Smooth muscle cell (in vitro differentiated cells): ENCODE data around the gene TMEM259. TPM values are rescaled to one million over a fixed set of nuclear protein-coding genes. Genes with fewer than 3 reads are reported as not detected.
A peak's percentile ranks its signal among the peaks of the same experiment; 100 is the strongest.

Experiments
- DNase-seq: peaks from one replicate; lab custom pipeline; 2025; ENCODE audit not compliant: unreplicated experiment; lab: John Stamatoyannopoulos, UW
- H2AFZ ChIP-seq: fragments of 200-600 bp; sonication (generic); 2 replicates; pipeline ENCODE4 v1.6.0; 2016; ENCODE audit warnings: antibody characterized with exemption, low read depth, mild to moderate bottlenecking
- H3F3A ChIP-seq: fragments of 200-600 bp; sonication (generic); 2 replicates; pipeline ENCODE4 v1.6.0; 2017; ENCODE audit warnings: antibody characterized with exemption, low read depth
- H3K27ac ChIP-seq: fragments of 200-600 bp; sonication (generic); 2 replicates; pipeline ENCODE4 v1.5.1; 2016; ENCODE audit warnings: low read depth, mild to moderate bottlenecking
- H3K27me3 ChIP-seq: fragments of 200-600 bp; sonication (generic); 2 replicates; pipeline ENCODE4 v1.6.1; 2016; ENCODE audit warnings: low read depth, mild to moderate bottlenecking
- H3K36me3 ChIP-seq: fragments of 200-600 bp; sonication (generic); 2 replicates; pipeline ENCODE4 v1.5.1; 2016; ENCODE audit warnings: low read depth
- H3K4me1 ChIP-seq: fragments of 200-600 bp; sonication (generic); 2 replicates; pipeline ENCODE4 v1.5.1; 2016; ENCODE audit warnings: low read depth
- H3K4me2 ChIP-seq: fragments of 200-600 bp; sonication (generic); 2 replicates; pipeline ENCODE4 v1.6.0; 2016; ENCODE audit warnings: mild to moderate bottlenecking
- H3K4me3 ChIP-seq: fragments of 200-600 bp; sonication (generic); 2 replicates; pipeline ENCODE4 v1.5.1; 2016; ENCODE audit warnings: mild to moderate bottlenecking
- H3K79me2 ChIP-seq: fragments of 200-600 bp; sonication (generic); 2 replicates; pipeline ENCODE4 v1.6.0; 2016; ENCODE audit warnings: low read depth, mild to moderate bottlenecking
- H3K9ac ChIP-seq: fragments of 200-600 bp; sonication (generic); 2 replicates; pipeline ENCODE4 v1.6.0; 2016; ENCODE audit warnings: low read depth
- H3K9me3 ChIP-seq: fragments of 200-600 bp; sonication (generic); replicated peaks from 2 replicates; pipeline ENCODE4 v1.5.1; 2016; ENCODE audit warnings: low read depth
- H4K20me1 ChIP-seq: fragments of 200-600 bp; sonication (generic); 2 replicates; pipeline ENCODE4 v1.6.0; 2016; ENCODE audit warnings: low read depth
- WGBS: methylation state at CpG from one replicate; pipeline ENCODE4 v1.1.7; 2016; ENCODE audit warnings: low lambda C conversion rate; 5-methylcytosine and 5-hydroxymethylcytosine counted together
- polyA plus RNA-seq: library from polyadenylated mRNA; unstranded; fragments of >200 nt; fragmentation: Nextera tagmentation; extraction: Ambion mirVana; gene quantifications from 2 replicates; pipeline ENCODE4 v1.2.1, GENCODE V29; 2016
- total RNA-seq: library from RNA; depleted of rRNA; stranded (reverse); fragments of >200 nt; gene quantifications from 2 replicates; pipeline ENCODE4 v1.2.3, GENCODE V29; 2014
- TF ChIP-seq, protein P1 (sequence below): fragments of 200-600 bp; sonication (generic); IDR thresholded peaks from 2 replicates; pipeline ENCODE4 v1.5.1; 2017; ENCODE audit warnings: borderline replicate concordance, mild to moderate bottlenecking, antibody characterized with exemption; ENCODE audit not compliant: insufficient read depth, poor library complexity, severe bottlenecking

Gene TMEM259
- total and polyA plus RNA-seq, 2 experiments from 2014 or later = 133 to 232 TPM

DNA sequence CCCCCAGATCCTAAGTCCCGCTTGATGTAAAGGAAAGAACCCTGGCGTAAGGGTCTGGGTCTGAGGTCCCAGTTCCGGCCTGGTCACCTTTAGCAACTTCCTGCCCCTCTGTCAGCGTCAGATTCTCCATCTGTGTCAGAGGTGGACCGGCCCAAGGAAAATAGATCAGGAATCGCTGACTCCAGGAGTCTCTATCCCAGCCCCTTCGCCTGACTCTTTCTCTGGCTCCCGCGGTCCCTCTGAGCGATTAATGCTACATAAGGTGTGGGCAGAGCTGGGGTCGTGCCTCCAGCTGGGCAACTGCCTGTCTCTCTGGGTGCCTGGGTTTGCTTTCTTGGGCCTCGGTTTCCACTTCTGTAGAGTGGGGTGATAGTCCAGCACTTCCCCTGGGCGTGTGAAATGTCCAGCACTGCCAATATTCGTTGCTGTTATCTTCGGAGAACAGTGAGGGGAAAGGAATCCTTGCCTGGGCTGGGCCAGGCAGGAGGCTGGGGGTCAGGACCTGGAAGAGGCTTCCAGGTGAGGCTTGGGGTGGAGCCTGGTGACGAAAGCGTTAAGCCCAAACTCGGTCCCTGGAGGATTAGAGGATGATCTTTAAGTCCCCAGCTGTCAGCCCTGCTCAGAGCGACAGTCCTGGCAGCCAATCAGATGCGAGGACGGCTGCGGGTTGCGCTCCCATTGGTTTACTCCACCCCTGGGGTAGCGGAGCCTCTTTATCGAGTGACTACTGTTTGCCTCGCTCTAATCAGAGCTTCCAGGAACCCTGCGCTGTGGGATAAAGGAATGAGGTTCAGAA, 19.8 kb upstream of the TMEM259 start:
- peaks cover 40% of the 10 kb centered on the region for H4K20me1 ChIP-seq
- H2AFZ ChIP-seq = no peak overlapping the region
- H3K27me3 ChIP-seq = no peaks in the 10 kb centered on the region
- H3K36me3 ChIP-seq = no peaks in the 10 kb centered on the region
- TF ChIP-seq, protein P1, sequence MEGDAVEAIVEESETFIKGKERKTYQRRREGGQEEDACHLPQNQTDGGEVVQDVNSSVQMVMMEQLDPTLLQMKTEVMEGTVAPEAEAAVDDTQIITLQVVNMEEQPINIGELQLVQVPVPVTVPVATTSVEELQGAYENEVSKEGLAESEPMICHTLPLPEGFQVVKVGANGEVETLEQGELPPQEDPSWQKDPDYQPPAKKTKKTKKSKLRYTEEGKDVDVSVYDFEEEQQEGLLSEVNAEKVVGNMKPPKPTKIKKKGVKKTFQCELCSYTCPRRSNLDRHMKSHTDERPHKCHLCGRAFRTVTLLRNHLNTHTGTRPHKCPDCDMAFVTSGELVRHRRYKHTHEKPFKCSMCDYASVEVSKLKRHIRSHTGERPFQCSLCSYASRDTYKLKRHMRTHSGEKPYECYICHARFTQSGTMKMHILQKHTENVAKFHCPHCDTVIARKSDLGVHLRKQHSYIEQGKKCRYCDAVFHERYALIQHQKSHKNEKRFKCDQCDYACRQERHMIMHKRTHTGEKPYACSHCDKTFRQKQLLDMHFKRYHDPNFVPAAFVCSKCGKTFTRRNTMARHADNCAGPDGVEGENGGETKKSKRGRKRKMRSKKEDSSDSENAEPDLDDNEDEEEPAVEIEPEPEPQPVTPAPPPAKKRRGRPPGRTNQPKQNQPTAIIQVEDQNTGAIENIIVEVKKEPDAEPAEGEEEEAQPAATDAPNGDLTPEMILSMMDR = no peak
- peak overlapping the region; percentile 54 for H3K4me3 ChIP-seq
- H3K9me3 ChIP-seq = no peaks in the 10 kb centered on the region
- no peak overlapping the region for H3K9ac ChIP-seq
- no peaks in the 10 kb centered on the region for H3F3A ChIP-seq
- H3K4me2 ChIP-seq = peak overlapping the region; percentile 87
- H3K27ac ChIP-seq = no peak overlapping the region
- WGBS = 9% methylated on average over 27 of the region's 27 CpGs
- H3K4me1 ChIP-seq = peaks cover 6% of the 10 kb centered on the region
- peaks cover 5% of the 10 kb centered on the region for H3K79me2 ChIP-seq
- DNase-seq = peak; percentile 38

GRCh38 chr19:1039646-1040475, 18.9 kb upstream of the TMEM259 start, which contains the start of gene ABCA7:
Gene ABCA7, plus strand, starts transcription at chr19:1040107. Its CDS starts 1,255 bp downstream, at chr19:1041362.
- TF ChIP-seq, protein P1 = no peak
- H4K20me1 ChIP-seq = peaks cover 48% of the 10 kb centered on the region

DNA sequence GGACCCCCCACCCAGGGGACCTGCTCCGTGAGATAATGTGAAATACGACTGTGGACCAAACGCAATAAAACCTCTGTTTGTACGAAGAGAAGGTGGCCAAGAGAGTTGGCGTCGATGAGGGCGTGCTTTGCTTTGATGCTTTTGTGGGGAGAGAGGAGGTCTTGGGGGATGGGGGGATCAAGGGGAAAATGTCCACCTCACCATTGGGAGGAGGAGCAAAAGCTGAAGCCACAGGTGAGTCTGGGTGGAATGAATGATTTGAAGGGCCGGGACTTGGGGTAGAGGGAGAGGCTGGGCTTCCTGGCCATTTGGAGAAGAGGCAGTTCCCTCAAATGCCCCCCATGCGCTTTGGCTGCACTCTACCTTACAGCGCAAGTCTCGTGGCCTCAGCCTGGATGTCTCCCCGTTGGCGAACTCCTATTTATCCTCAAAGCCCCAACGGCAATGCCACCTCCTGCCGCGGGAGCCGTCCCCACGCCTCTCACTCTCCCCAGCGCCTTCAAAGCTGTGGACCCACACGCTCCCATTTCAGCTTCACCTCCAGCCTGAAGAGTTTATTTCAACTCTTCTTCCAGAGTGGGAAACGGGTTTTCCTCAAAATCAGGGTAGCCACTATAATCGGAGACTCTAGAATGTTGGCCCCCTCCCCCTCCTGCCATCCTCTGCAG, 18.2 kb upstream of the TMEM259 start:
- Histone ChIP-seq H3K4me2 (peak overlapping the region; percentile 87), H3K9ac (no peak overlapping the region), H3K4me1 (peaks cover 6% of the 10 kb centered on the region), H3K36me3 (no peaks in the 10 kb centered on the region), H3F3A (no peaks in the 10 kb centered on the region), H3K4me3 (peak overlapping the region; percentile 54), H3K9me3 (no peaks in the 10 kb centered on the region), H3K79me2 (peaks cover 10% of the 10 kb centered on the region), H4K20me1 (peaks cover 48% of the 10 kb centered on the region), H3K27me3 (no peaks in the 10 kb centered on the region), H2AFZ (no peak overlapping the region), H3K27ac (peak overlapping the region; percentile 47)
- 71% methylated on average over 22 of the region's 22 CpGs for WGBS
- TF ChIP-seq, protein P1 = no peak
- no peak for DNase-seq

More at GRCh38 chr19:1039646-1040475, 18.9 kb upstream of the TMEM259 start, which contains the start of gene ABCA7:
- H3K9ac ChIP-seq = no peak within 1 kb of the TSS
- WGBS = 5% methylated on average over 55 of the region's 56 CpGs
- H3K4me2 ChIP-seq = peak within 1 kb of the TSS; percentile 87
- peaks cover 6% of the 10 kb centered on the region for H3K4me1 ChIP-seq
- no peaks in the 10 kb centered on the region for H3K27me3 ChIP-seq
- DNase-seq = peak; percentile 75
- H3K79me2 ChIP-seq = peaks cover 10% of the 10 kb centered on the region
- no peaks in the 10 kb centered on the region for H3K36me3 ChIP-seq
- H3K4me3 ChIP-seq = peak within 1 kb of the TSS; percentile 54
- H3K9me3 ChIP-seq = no peaks in the 10 kb centered on the region
- peak within 1 kb of the TSS; percentile 47 for H3K27ac ChIP-seq
- no peak within 1 kb of the TSS for H2AFZ ChIP-seq
- H3F3A ChIP-seq = no peaks in the 10 kb centered on the region
